SU-DHL-6 (cell line): Measurements from ENCODE around the gene ITGB1BP2.
"Not testable (repeated sequence)": the region's sequence is repeated elsewhere in the genome, so short reads cannot be mapped to it uniquely, and the experiment has no call there.

ENCODE experiments used
- H2AFZ ChIP-seq: fragments of 200-600 bp; sonication (generic); 2 replicates; pipeline ENCODE4 v1.6.1; 2014; ENCODE audit warnings: low read depth, mild to moderate bottlenecking, moderate library complexity, mixed read lengths, antibody characterized with exemption, low read length; ENCODE audit not compliant: severe bottlenecking
- H3F3A ChIP-seq: fragments of 200-600 bp; shearing (Covaris generic); 2 replicates; pipeline ENCODE4 v1.6.0; 2016; ENCODE audit warnings: antibody characterized with exemption, mild to moderate bottlenecking; ENCODE audit not compliant: insufficient read depth
- H3K27ac ChIP-seq: fragments of 200-600 bp; sonication (generic); 2 replicates; pipeline ENCODE4 v1.5.1; 2016; ENCODE audit warnings: low read depth, mild to moderate bottlenecking, low read length, moderate library complexity, mixed read lengths
- H3K27me3 ChIP-seq: fragments of 200-600 bp; sonication (generic), shearing (Covaris generic); 2 replicates; pipeline ENCODE4 v1.6.0; 2014; ENCODE audit warnings: mild to moderate bottlenecking, low read length
- H3K36me3 ChIP-seq: fragments of 200-600 bp; sonication (generic); 2 replicates; pipeline ENCODE4 v1.6.1; 2014; ENCODE audit warnings: mild to moderate bottlenecking, low read length, mixed read lengths
- H3K4me2 ChIP-seq: fragments of 300-600, 200-600 bp; shearing (Covaris generic), sonication (generic); 2 replicates; pipeline ENCODE4 v1.6.0; 2014; ENCODE audit warnings: low read length, low read depth, mild to moderate bottlenecking; ENCODE audit not compliant: poor library complexity, severe bottlenecking
- H3K4me3 ChIP-seq: fragments of 200-600 bp; sonication (generic); 2 replicates; pipeline ENCODE4 v1.5.1; 2014; ENCODE audit warnings: antibody characterized with exemption, low read length, mild to moderate bottlenecking, mixed read lengths; ENCODE audit not compliant: insufficient read depth, poor library complexity, severe bottlenecking
- H3K79me2 ChIP-seq: fragments of 200-600 bp; sonication (generic); 2 replicates; pipeline ENCODE4 v1.6.1; 2014; ENCODE audit warnings: mild to moderate bottlenecking, low read length, moderate library complexity; ENCODE audit not compliant: insufficient read depth
- H3K9ac ChIP-seq: fragments of 200-600 bp; sonication (generic); 2 replicates; pipeline ENCODE4 v1.7.0; 2014; ENCODE audit warnings: mild to moderate bottlenecking, low read length
- H3K9me2 ChIP-seq: fragments of 200-600 bp; sonication (generic); replicated peaks from 2 replicates; pipeline ENCODE4 v1.6.1; 2014; ENCODE audit warnings: low read length; ENCODE audit not compliant: insufficient read depth
- H3K9me3 ChIP-seq: fragments of 200-600 bp; sonication (generic); 2 replicates; pipeline ENCODE4 v1.6.1; 2014; ENCODE audit warnings: low read length, mixed read lengths; ENCODE audit not compliant: insufficient read depth
- H4K20me1 ChIP-seq: fragments of 200-600 bp; sonication (generic); 2 replicates; pipeline ENCODE4 v1.6.1; 2014; ENCODE audit warnings: low read depth, mild to moderate bottlenecking, antibody characterized with exemption, low read length, moderate library complexity, mixed read lengths
- CTCF ChIP-seq: fragments of 200-600 bp; sonication (generic); IDR thresholded peaks from one replicate; pipeline ENCODE4 v1.5.1; 2017; ENCODE audit warnings: antibody characterized with exemption, mild to moderate bottlenecking, low read length, moderate library complexity; ENCODE audit not compliant: insufficient read depth, poor library complexity, severe bottlenecking
- EZH2phosphoT487 ChIP-seq: fragments of 200-600 bp; sonication (generic), shearing (Covaris generic); conservative IDR thresholded peaks from 2 replicates; pipeline ENCODE4 v1.6.1; 2018; ENCODE audit warnings: mild to moderate bottlenecking, antibody characterized with exemption, low read length, moderate library complexity, mixed read lengths

Gene ITGB1BP2

GRCh38 chrX:71302461-71303213 lies 1.1 kb downstream of the ITGB1BP2 start:
- Histone ChIP-seq H3K27me3 (no peaks in the 10 kb centered on the region), H3K4me2 (no peak overlapping the region), H3K27ac (no peak overlapping the region), H3K79me2 (no peaks in the 10 kb centered on the region), H3K36me3 (no peaks in the 10 kb centered on the region), H2AFZ (no peak overlapping the region), H3K9me2 (no peaks in the 10 kb centered on the region), H3K4me3 (no peak overlapping the region), H3K9me3 (no peaks in the 10 kb centered on the region), H3F3A (0 out of 2 replicates have a peak, but pooled peaks cover 3% of the 10 kb centered on the region), H4K20me1 (no peaks in the 10 kb centered on the region), H3K9ac (no peak overlapping the region)
- TF ChIP-seq EZH2phosphoT487 (no peak), CTCF (no peak)

GRCh38 chrX:71304561-71304960 lies 3.0 kb downstream of the ITGB1BP2 start:
- H3K27me3 ChIP-seq, result no peaks in the 10 kb centered on the region
- H3K4me3 ChIP-seq, result no peak overlapping the region
- no peaks in the 10 kb centered on the region for H3K9me2 ChIP-seq
- no peak overlapping the region for H3K27ac ChIP-seq
- H3K36me3 ChIP-seq, result no peaks in the 10 kb centered on the region
- no peaks in the 10 kb centered on the region for H3K9me3 ChIP-seq
- no peaks in the 10 kb centered on the region for H4K20me1 ChIP-seq
- TF ChIP-seq CTCF (no peak), EZH2phosphoT487 (no peak)
- H3F3A ChIP-seq, result no peaks in the 10 kb centered on the region
- no peak overlapping the region for H2AFZ ChIP-seq
- H3K9ac ChIP-seq, result no peak overlapping the region
- H3K4me2 ChIP-seq, result no peak overlapping the region
- no peaks in the 10 kb centered on the region for H3K79me2 ChIP-seq

- H3K4me3 ChIP-seq, result no peak overlapping the region
- H3K9me3 ChIP-seq, result no peaks in the 10 kb centered on the region
- no peaks in the 10 kb centered on the region for H3K79me2 ChIP-seq
- H3F3A ChIP-seq, result no peaks in the 10 kb centered on the region
- H3K9me2 ChIP-seq, result no peaks in the 10 kb centered on the region
- no peaks in the 10 kb centered on the region for H4K20me1 ChIP-seq
- no peaks in the 10 kb centered on the region for H3K27me3 ChIP-seq
- H2AFZ ChIP-seq, result no peak overlapping the region
- no peak overlapping the region for H3K9ac ChIP-seq
- TF ChIP-seq CTCF, result no peak
- no peak for TF ChIP-seq EZH2phosphoT487
- no peaks in the 10 kb centered on the region for H3K36me3 ChIP-seq
- H3K27ac ChIP-seq, result no peak overlapping the region
- H3K4me2 ChIP-seq, result no peak overlapping the region
These were observed 14.4 kb downstream of the ITGB1BP2 start for GRCh38 chrX:71315917-71316316.

GRCh38 chrX:71316959-71317358 lies 15.4 kb downstream of the ITGB1BP2 start:
- H3F3A ChIP-seq, H3K4me3 ChIP-seq, H3K9ac ChIP-seq, H3K27me3 ChIP-seq, H2AFZ ChIP-seq, H3K9me2 ChIP-seq, H3K9me3 ChIP-seq, H4K20me1 ChIP-seq, H3K79me2 ChIP-seq, H3K4me2 ChIP-seq, H3K36me3 ChIP-seq, H3K27ac ChIP-seq: not testable (repeated sequence)
